ENCODE data around the gene TBC1D22A. TPM values are rescaled to one million over a fixed set of nuclear protein-coding genes. Genes with fewer than 3 reads are reported as not detected.
"Not testable (repeated sequence)": the region's sequence is repeated elsewhere in the genome, so short reads cannot be mapped to it uniquely, and the experiment has no call there.

TBC1D22A gene
- total RNA-seq, 1 experiment from 2014 or later, result 26.0 TPM

GRCh38 chr22:46781291-46781690 lies 18.8 kb downstream of the TBC1D22A start:
- no peak overlapping the region for H3K27ac Mint-ChIP-seq (ENCODE audit: low read depth, unreplicated experiment)
- H3K4me1 Mint-ChIP-seq (ENCODE audit: insufficient read depth, unreplicated experiment), result peaks cover 12% of the 10 kb centered on the region
- H3K4me3 Mint-ChIP-seq (ENCODE audit: unreplicated experiment), result no peak overlapping the region
- ChIA-PET CTCF (interaction anchor here (0.7 to 3.0 kb wide), 3 partner anchors 22 to 70 kb away, joined by 4 to 18 read pairs (median 5); no protein-coding TSS in a partner anchor), POLR2A (interaction anchor here (1.4 kb wide), 1 partner anchor 19 kb away, joined by 6 read pairs; the partner anchor contains the start of gene TBC1D22A)
- no TSS peak for BruUV-seq (replicated peaks)
- DNase-seq (ENCODE audit: unreplicated experiment), result no peak
- H3K27me3 Mint-ChIP-seq (ENCODE audit: insufficient read depth, unreplicated experiment), result no peaks in the 10 kb centered on the region
- no peaks in the 10 kb centered on the region for H3K9me3 Mint-ChIP-seq (ENCODE audit: unreplicated experiment)
- intact Hi-C loops (cut with micrococcal nuclease), result no loop called here
- TF ChIP-seq CTCF (IDR thresholded peaks at IDR 0.05; ENCODE audit: unreplicated experiment), result no peak
- peaks cover 38% of the 10 kb centered on the region for H3K36me3 Mint-ChIP-seq (ENCODE audit: insufficient read depth, unreplicated experiment)

- DNase-seq (ENCODE audit: unreplicated experiment); H3K27me3 Mint-ChIP-seq (ENCODE audit: insufficient read depth, unreplicated experiment); H3K9me3 Mint-ChIP-seq (ENCODE audit: unreplicated experiment); POLR2A ChIA-PET; H3K27ac Mint-ChIP-seq (ENCODE audit: low read depth, unreplicated experiment); intact Hi-C loops (cut with micrococcal nuclease); BruUV-seq (replicated peaks); H3K4me1 Mint-ChIP-seq (ENCODE audit: insufficient read depth, unreplicated experiment); H3K4me3 Mint-ChIP-seq (ENCODE audit: unreplicated experiment): not testable (repeated sequence)
- CTCF ChIA-PET, result interaction anchor here (1.3 kb wide), 1 partner anchor 17 kb away, joined by 8 read pairs; no protein-coding TSS in a partner anchor
- H3K36me3 Mint-ChIP-seq (ENCODE audit: insufficient read depth, unreplicated experiment), result peaks cover 33% of the 10 kb centered on the region
Measured at GRCh38 chr22:46782200-46782599, 19.8 kb downstream of the TBC1D22A start.

- ChIA-PET CTCF (interaction anchor here (0.6 to 2.6 kb wide), 4 partner anchors 15 to 403 kb away, joined by 3 to 14 read pairs (median 13); no protein-coding TSS in a partner anchor), POLR2A (interaction anchor here (1.4 kb wide), 1 partner anchor 15 kb away, joined by 3 read pairs; no protein-coding TSS in a partner anchor)
- no peaks in the 10 kb centered on the region for H3K27me3 Mint-ChIP-seq (ENCODE audit: insufficient read depth, unreplicated experiment)
- H3K4me1 Mint-ChIP-seq (ENCODE audit: insufficient read depth, unreplicated experiment), result no peaks in the 10 kb centered on the region
- no peak overlapping the region for H3K4me3 Mint-ChIP-seq (ENCODE audit: unreplicated experiment)
- H3K36me3 Mint-ChIP-seq (ENCODE audit: insufficient read depth, unreplicated experiment), result peaks cover 31% of the 10 kb centered on the region
- no peak for TF ChIP-seq CTCF (IDR thresholded peaks at IDR 0.05; ENCODE audit: unreplicated experiment)
- intact Hi-C loops (cut with micrococcal nuclease), result no loop called here
- no peaks in the 10 kb centered on the region for H3K9me3 Mint-ChIP-seq (ENCODE audit: unreplicated experiment)
- DNase-seq (ENCODE audit: unreplicated experiment), result no peak
- BruUV-seq (replicated peaks), result no TSS peak
- no peak overlapping the region for H3K27ac Mint-ChIP-seq (ENCODE audit: low read depth, unreplicated experiment)
Measured at GRCh38 chr22:46783721-46784120, 21.3 kb downstream of the TBC1D22A start.

- Mint-ChIP-seq H3K27me3 (ENCODE audit: insufficient read depth, unreplicated experiment) (no peaks in the 10 kb centered on the region), H3K36me3 (ENCODE audit: insufficient read depth, unreplicated experiment) (peaks cover 12% of the 10 kb centered on the region), H3K4me1 (ENCODE audit: insufficient read depth, unreplicated experiment) (no peaks in the 10 kb centered on the region), H3K4me3 (ENCODE audit: unreplicated experiment) (no peak overlapping the region), H3K27ac (ENCODE audit: low read depth, unreplicated experiment) (no peak overlapping the region), H3K9me3 (ENCODE audit: unreplicated experiment) (no peaks in the 10 kb centered on the region)
- no peak for DNase-seq (ENCODE audit: unreplicated experiment)
- CTCF ChIA-PET, result interaction anchor here (1.2 to 2.2 kb wide), 3 partner anchors 15 to 57 kb away, joined by 3 to 12 read pairs (median 3); no protein-coding TSS in a partner anchor
- TF ChIP-seq CTCF (IDR thresholded peaks at IDR 0.05; ENCODE audit: unreplicated experiment), result no peak
- intact Hi-C loops (cut with micrococcal nuclease), result no loop called here
- POLR2A ChIA-PET, result interaction anchor here (1.5 kb wide), 1 partner anchor 14 kb away, joined by 3 read pairs; no protein-coding TSS in a partner anchor
- no TSS peak for BruUV-seq (replicated peaks)
Measured at GRCh38 chr22:46788441-46789172, 26.2 kb downstream of the TBC1D22A start.
